LNCAP (cell line): ENCODE results near the gene SNRPN.

Experiments used
- CTCF ChIP-seq: fragments of 450-650 bp; IDR thresholded peaks from 2 replicates; pipeline ENCODE4 v1.5.1; 2017; ENCODE audit warnings: mild to moderate bottlenecking

The SNRPN gene

GRCh38 chr15:24940236-24940635 is 14.6 kb upstream of the SNRPN start:
- no peak for TF ChIP-seq CTCF

- TF ChIP-seq CTCF, result no peak
Measured at GRCh38 chr15:24943361-24943760, 11.4 kb upstream of the SNRPN start.

DNA sequence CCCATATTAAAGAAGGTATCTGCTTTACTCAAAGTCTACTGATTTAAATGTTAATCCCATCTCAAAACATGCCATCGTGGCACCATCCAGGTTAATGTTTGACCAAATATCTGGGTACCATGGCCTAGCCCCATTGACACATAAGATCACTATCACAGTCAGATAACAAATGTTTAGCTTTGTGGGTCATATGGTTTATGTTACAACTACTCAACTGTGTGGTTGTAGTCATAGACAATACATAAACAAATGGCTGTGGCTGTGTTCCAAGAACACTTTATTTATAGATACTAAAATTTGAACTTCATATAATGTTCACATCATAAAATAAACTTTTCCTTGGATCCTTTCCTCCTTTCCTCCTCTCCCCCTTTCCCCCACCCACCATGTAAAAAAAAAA is 9.8 kb upstream of the SNRPN start:
- TF ChIP-seq CTCF, result no peak

DNA sequence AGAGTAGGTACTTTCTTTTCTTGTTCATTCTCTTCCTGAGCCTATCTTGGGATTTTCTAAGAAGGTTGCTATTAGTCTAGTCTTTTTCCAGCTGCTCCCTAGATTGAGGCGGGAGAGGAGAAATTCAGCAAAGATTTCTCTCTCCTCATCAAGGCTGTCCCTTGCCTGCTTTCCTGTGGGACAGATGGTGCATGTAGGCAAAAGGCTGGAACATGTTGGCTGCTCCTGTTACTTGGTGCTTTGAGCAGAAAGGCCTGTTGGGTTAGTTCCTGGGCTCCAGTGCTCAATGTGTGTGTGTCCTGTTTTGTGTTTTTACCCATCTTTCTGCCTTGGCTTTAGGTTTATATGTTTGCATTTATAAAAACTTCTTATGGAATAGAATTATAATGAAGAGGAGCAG is 9.1 kb upstream of the SNRPN start:
- no peak for TF ChIP-seq CTCF

DNA sequence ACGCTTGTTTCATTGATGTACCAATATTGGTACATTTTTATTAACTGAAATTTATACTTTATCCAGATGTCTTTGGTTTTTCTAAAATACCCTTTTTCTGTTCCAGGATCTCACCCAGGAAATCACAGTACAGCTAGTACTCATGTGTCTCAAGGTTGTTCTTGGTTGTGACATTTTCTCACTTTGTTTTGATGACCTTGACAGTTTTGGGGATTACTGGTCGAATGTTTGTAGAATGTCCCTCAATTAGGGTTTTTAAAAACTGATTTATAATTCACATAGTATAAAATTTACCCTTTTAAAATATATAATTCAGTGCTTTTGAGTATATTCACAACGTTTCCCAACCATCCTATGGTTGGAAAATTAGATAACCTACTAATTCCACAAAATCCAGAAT is 6.3 kb upstream of the SNRPN start:
- TF ChIP-seq CTCF, result no peak

GRCh38 chr15:24955531-24955921 is 739 bp downstream of the SNRPN start:
- no peak for TF ChIP-seq CTCF

- TF ChIP-seq CTCF, result no peak
Measured at GRCh38 chr15:24956111-24956838, 1.5 kb downstream of the SNRPN start.

DNA sequence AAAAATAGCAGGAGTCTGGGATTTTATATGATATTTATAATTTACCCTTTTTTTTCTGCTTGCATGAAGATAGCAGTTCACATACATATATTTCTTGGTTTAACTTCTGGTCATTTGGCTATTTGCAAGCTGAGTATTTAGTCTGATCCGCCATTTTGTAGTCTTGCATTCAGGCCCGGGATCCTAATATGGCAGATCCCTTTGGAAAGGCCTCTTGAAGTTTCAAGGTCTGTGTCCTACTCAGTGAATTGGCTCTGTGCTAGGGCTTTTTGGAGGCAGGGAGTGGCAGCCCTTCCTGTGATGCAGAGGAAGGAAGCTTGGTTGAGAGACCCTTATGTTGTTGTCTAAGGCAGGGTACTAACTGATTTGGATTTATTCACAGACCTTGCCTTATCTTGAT is 2.9 kb downstream of the SNRPN start:
- TF ChIP-seq CTCF, result no peak
